Tibial nerve (tissue), 4 donors: ENCODE data around the gene GRM1. TPM values are rescaled to one million over a fixed set of nuclear protein-coding genes. Genes with fewer than 3 reads are reported as not detected.

Experiments used
- DNase-seq, 2 donors: peaks; one replicate each; pipeline ENCODE4 v3.0.0-alpha.2; 2019; ENCODE audit warnings: low spot score in 2 of 2
- H3K27ac ChIP-seq, 4 donors: fragments of 200-600 bp; sonication (generic) in 3 of 4; one replicate each; pipeline ENCODE4 v1.5.1; 2017 to 2019; ENCODE audit warnings: mild to moderate bottlenecking in 1 of 4
- H3K27me3 ChIP-seq, 2 donors: fragments of 200-600 bp; sonication (generic) in 1 of 2; one replicate each; pipeline versions ENCODE4 v1.5.1 to v1.6.0; 2017 to 2019
- H3K36me3 ChIP-seq, 3 donors: fragments of 200-600 bp; sonication (generic); one replicate each; pipeline ENCODE4 v1.5.1; 2018 to 2019
- H3K4me1 ChIP-seq, 4 donors: fragments of 200-600 bp; sonication (generic) in 3 of 4; one replicate each; pipeline ENCODE4 v1.5.1; 2017 to 2019
- H3K4me3 ChIP-seq, 4 donors: fragments of 200-600 bp; sonication (generic) in 3 of 4; one replicate each; pipeline ENCODE4 v1.5.1; 2017 to 2019; ENCODE audit warnings: mild to moderate bottlenecking in 1 of 4, moderate library complexity in 1 of 4
- H3K9me3 ChIP-seq, 4 donors: fragments of 200-600 bp; sonication (generic) in 3 of 4; one replicate each; pipeline ENCODE4 v1.5.1; 2017 to 2019
- CTCF ChIP-seq, 5 experiments: fragments of 200-600 bp in 3 of 5; fragments of 450-650 bp in 2 of 5; sonication (generic) in 3 of 5; IDR thresholded peaks; one replicate each; pipeline ENCODE4 v1.5.1; 2016 to 2019; ENCODE audit warnings: antibody characterized with exemption in 5 of 5, mild to moderate bottlenecking in 3 of 5, moderate library complexity in 2 of 5
- EP300 ChIP-seq, 2 donors: sonication (generic); formaldehyde crosslinking; IDR thresholded peaks; one replicate each; pipeline ENCODE4 v1.6.1; 2017; ENCODE audit warnings: antibody characterized with exemption in 2 of 2, mild to moderate bottlenecking in 1 of 2
- POLR2A ChIP-seq, 2 donors: fragments of 450-650 bp; IDR thresholded peaks; one replicate each; pipeline ENCODE4 v1.6.1; 2017; ENCODE audit warnings: antibody characterized with exemption in 2 of 2, mild to moderate bottlenecking in 2 of 2, moderate library complexity in 2 of 2
- WGBS, 2 donors: methylation state at CpG; one replicate each; pipeline ENCODE4 v1.1.5; 2018; 5-methylcytosine and 5-hydroxymethylcytosine counted together
- total RNA-seq, 4 donors: library from RNA; depleted of rRNA; stranded (reverse); fragments of >200 nt; gene quantifications; one replicate each; pipeline ENCODE4 v1.1.0, GENCODE V29; 2016

Gene GRM1
- total RNA-seq, 4 donors from 2014 or later: 0.30 to 0.63 (median 0.44) TPM; not detected in 1

GRCh38 chr6:146133866-146134265 lies 105.0 kb downstream of the GRM1 start:
- WGBS, 2 donors: 95 to 97% methylated on average over 2 of the region's 2 CpGs
- TF ChIP-seq EP300 (IDR thresholded peaks at IDR 0.05) (no peak), CTCF (IDR thresholded peaks at IDR 0.05) (no peak), POLR2A (IDR thresholded peaks at IDR 0.05) (no peak)

DNA sequence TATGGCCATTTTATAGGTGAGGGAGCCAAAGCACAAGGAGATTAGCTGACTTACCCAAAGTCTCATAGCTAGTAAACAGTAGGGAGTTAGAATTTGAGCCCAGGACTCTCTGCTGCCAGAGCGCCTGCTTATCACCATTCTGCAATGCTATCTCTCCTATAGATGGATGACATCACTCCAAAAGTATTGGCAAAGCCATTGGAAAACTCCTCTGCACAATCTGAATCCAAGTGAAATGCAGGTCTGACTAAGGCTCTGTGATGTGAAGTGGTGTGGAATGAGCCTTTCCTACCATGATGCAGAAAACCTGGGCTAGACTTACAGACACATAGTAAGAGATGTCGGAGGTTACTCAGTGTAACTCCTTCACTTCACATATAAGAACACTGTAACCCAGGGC lies 106.3 kb downstream of the GRM1 start:
- DNase-seq: no peak
- Histone ChIP-seq H3K4me3 (no peak overlapping the region), H3K36me3 (no peaks in the 10 kb centered on the region), H3K27me3 (no peaks in the 10 kb centered on the region), H3K27ac (no peak overlapping the region), H3K9me3 (peaks cover 0 to 7% (median 0%) of the 10 kb centered on the region in 4 donors), H3K4me1 (no peaks in the 10 kb centered on the region)
- WGBS, 2 donors: 85 to 95% methylated on average over 2 of the region's 2 CpGs
- TF ChIP-seq POLR2A (IDR thresholded peaks at IDR 0.05): no peak
- no peak for TF ChIP-seq CTCF (IDR thresholded peaks at IDR 0.05)
- no peak for TF ChIP-seq EP300 (IDR thresholded peaks at IDR 0.05)

More at GRCh38 chr6:146133866-146134265, 105.0 kb downstream of the GRM1 start:
- H3K9me3 ChIP-seq: peaks cover 0 to 7% (median 0%) of the 10 kb centered on the region in 4 donors
- no peaks in the 10 kb centered on the region for H3K36me3 ChIP-seq
- no peak for DNase-seq
- no peak overlapping the region for H3K27ac ChIP-seq
- H3K4me3 ChIP-seq: no peak overlapping the region
- H3K4me1 ChIP-seq: no peaks in the 10 kb centered on the region
- no peaks in the 10 kb centered on the region for H3K27me3 ChIP-seq

DNA sequence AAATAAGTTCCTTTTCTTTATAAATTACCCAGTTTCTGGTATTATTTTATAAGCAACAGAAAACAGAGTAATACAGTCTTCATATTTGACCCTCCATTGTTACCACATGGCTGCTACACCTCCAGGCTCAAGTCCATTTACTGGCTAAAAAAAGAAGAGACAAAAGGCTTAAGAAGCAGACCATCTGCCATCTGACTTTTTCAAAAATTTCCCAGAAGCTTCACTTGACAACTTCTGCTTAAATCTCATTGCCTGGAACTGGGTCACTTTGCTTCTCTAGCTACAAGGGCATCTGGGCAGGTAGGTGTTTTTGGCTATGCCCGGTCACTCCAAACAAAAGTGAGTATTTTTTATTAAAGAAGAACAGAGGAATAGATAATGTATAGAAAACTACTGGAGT lies 118.0 kb downstream of the GRM1 start:
- 94 to 95% methylated on average over 1 of the region's 1 CpG for WGBS, 2 donors
- Histone ChIP-seq H3K27me3 (no peaks in the 10 kb centered on the region), H3K9me3 (no peaks in the 10 kb centered on the region), H3K4me3 (no peak overlapping the region), H3K27ac (no peak overlapping the region), H3K36me3 (no peaks in the 10 kb centered on the region), H3K4me1 (no peaks in the 10 kb centered on the region)
- DNase-seq: no peak
- TF ChIP-seq CTCF (IDR thresholded peaks at IDR 0.05) (no peak), POLR2A (IDR thresholded peaks at IDR 0.05) (no peak), EP300 (IDR thresholded peaks at IDR 0.05) (no peak)

GRCh38 chr6:146149770-146150169 lies 120.9 kb downstream of the GRM1 start:
- WGBS, 2 donors: 58 to 65% methylated on average over 1 of the region's 1 CpG

More at GRCh38 chr6:146149770-146150169, 120.9 kb downstream of the GRM1 start:
- H3K36me3 ChIP-seq: no peaks in the 10 kb centered on the region
- no peak overlapping the region for H3K27ac ChIP-seq
- H3K4me3 ChIP-seq: no peak overlapping the region
- no peak for DNase-seq
- H3K27me3 ChIP-seq: no peaks in the 10 kb centered on the region
- H3K9me3 ChIP-seq: no peaks in the 10 kb centered on the region
- TF ChIP-seq EP300 (IDR thresholded peaks at IDR 0.05) (no peak), CTCF (IDR thresholded peaks at IDR 0.05) (no peak), POLR2A (IDR thresholded peaks at IDR 0.05) (no peak)
- no peaks in the 10 kb centered on the region for H3K4me1 ChIP-seq
